Neural cell (in vitro differentiated cells): Measurements from ENCODE around the gene C10orf90. TPM values are rescaled to one million over a fixed set of nuclear protein-coding genes. Genes with fewer than 3 reads are reported as not detected.

ENCODE experiments used
- H2AFZ ChIP-seq: fragments of 200-600, 300-800 bp; sonication (generic), shearing (Covaris generic); 2 replicates; pipeline ENCODE4 v1.6.0; 2014; ENCODE audit warnings: low read depth, mild to moderate bottlenecking, antibody characterized with exemption, low read length, moderate library complexity
- H3F3A ChIP-seq: fragments of 200-600 bp; shearing (Covaris generic); 2 replicates; pipeline ENCODE4 v1.6.1; 2016; ENCODE audit warnings: mild to moderate bottlenecking, moderate library complexity, mixed read lengths, antibody characterized with exemption, low read length; ENCODE audit not compliant: insufficient read depth, poor library complexity, severe bottlenecking
- H3K27ac ChIP-seq: fragments of 200-600, 300-800 bp; sonication (generic), shearing (Covaris generic); 2 replicates; pipeline ENCODE4 v1.5.1; 2014; ENCODE audit warnings: mild to moderate bottlenecking, low read length, moderate library complexity
- H3K27me3 ChIP-seq: fragments of 300-800, 200-600 bp; sonication (generic), shearing (Covaris generic); 2 replicates; pipeline ENCODE4 v1.6.0; 2014; ENCODE audit warnings: mild to moderate bottlenecking, low read depth, low read length, moderate library complexity; ENCODE audit not compliant: insufficient read depth
- H3K36me3 ChIP-seq: fragments of 300-800, 200-600 bp; sonication (generic), shearing (Covaris generic); 2 replicates; pipeline ENCODE4 v1.5.1; 2014; ENCODE audit warnings: mild to moderate bottlenecking, antibody characterized with exemption, low read length, moderate library complexity; ENCODE audit not compliant: insufficient read depth
- H3K4me2 ChIP-seq: fragments of 300-800, 200-600 bp; sonication (generic), shearing (Covaris generic); 2 replicates; pipeline ENCODE4 v1.6.0; 2014; ENCODE audit warnings: mild to moderate bottlenecking, low read length
- H3K4me3 ChIP-seq: fragments of 300-800, 200-600 bp; sonication (generic), shearing (Covaris generic); 2 replicates; pipeline ENCODE4 v1.5.1; 2014; ENCODE audit warnings: mild to moderate bottlenecking, low read length, moderate library complexity
- H3K79me2 ChIP-seq: fragments of 200-600 bp; shearing (Covaris generic); replicated peaks from 2 replicates; pipeline ENCODE4 v1.6.0; 2014; ENCODE audit warnings: mild to moderate bottlenecking, low read length, moderate library complexity; ENCODE audit not compliant: insufficient read depth
- H3K9ac ChIP-seq: fragments of 300-800, 200-600 bp; sonication (generic), shearing (Covaris generic); 2 replicates; pipeline ENCODE4 v1.6.1; 2016; ENCODE audit warnings: mild to moderate bottlenecking, low read length, mixed read lengths
- H3K9me2 ChIP-seq: fragments of 200-600 bp; shearing (Covaris generic); 2 replicates; pipeline ENCODE4 v1.6.1; 2016; ENCODE audit warnings: mild to moderate bottlenecking, low read length, mixed read lengths; ENCODE audit not compliant: insufficient read depth
- H3K9me3 ChIP-seq: fragments of 200-600, 300-800 bp; sonication (generic), shearing (Covaris generic); 2 replicates; pipeline ENCODE4 v1.6.1; 2016; ENCODE audit warnings: mild to moderate bottlenecking, mixed run types, low read length, moderate library complexity, mixed read lengths
- H4K20me1 ChIP-seq: fragments of 200-600 bp; shearing (Covaris generic); 2 replicates; pipeline ENCODE4 v1.6.1; 2016; ENCODE audit warnings: mild to moderate bottlenecking, mixed run types; ENCODE audit not compliant: insufficient read depth
- EP300 ChIP-seq: fragments of 450-650 bp; conservative IDR thresholded peaks from 2 replicates; pipeline ENCODE4 v1.6.1; 2014; ENCODE audit warnings: antibody characterized with exemption, mild to moderate bottlenecking, moderate library complexity; ENCODE audit not compliant: poor library complexity, severe bottlenecking
- EZH2 ChIP-seq: fragments of 200-600, 300-800 bp; shearing (Covaris generic), sonication (generic); IDR thresholded peaks from 2 replicates; pipeline ENCODE4 v1.6.1; 2014; ENCODE audit warnings: antibody characterized with exemption, low read length, borderline replicate concordance, mild to moderate bottlenecking; ENCODE audit not compliant: insufficient read depth, poor library complexity, severe bottlenecking
- MXI1 ChIP-seq: fragments of 450-650 bp; conservative IDR thresholded peaks from 2 replicates; pipeline ENCODE4 v1.6.1; 2014; ENCODE audit warnings: antibody characterized with exemption, mild to moderate bottlenecking; ENCODE audit not compliant: poor library complexity, severe bottlenecking
- POLR2AphosphoS5 ChIP-seq: IDR thresholded peaks from 2 replicates; pipeline ENCODE4 v1.6.1; 2012
- RAD21 ChIP-seq: fragments of 450-650 bp; conservative IDR thresholded peaks from 2 replicates; pipeline ENCODE4 v1.6.1; 2014; ENCODE audit warnings: antibody characterized with exemption, mild to moderate bottlenecking, moderate library complexity
- REST ChIP-seq: IDR thresholded peaks from 2 replicates; pipeline ENCODE4 v1.6.1; 2012; ENCODE audit warnings: borderline replicate concordance
- SMC3 ChIP-seq: fragments of 450-650 bp; conservative IDR thresholded peaks from 2 replicates; pipeline ENCODE4 v1.6.1; 2014; ENCODE audit warnings: antibody characterized with exemption, mild to moderate bottlenecking, moderate library complexity; ENCODE audit not compliant: poor library complexity
- TAF1 ChIP-seq: IDR thresholded peaks from 2 replicates; pipeline ENCODE4 v1.6.1; 2012; ENCODE audit warnings: low read depth
- polyA plus RNA-seq: library from polyadenylated mRNA; depleted of rRNA; stranded (reverse); fragments of >200 nt; gene quantifications from 2 replicates; pipeline ENCODE4 v1.2.3, GENCODE V29; 2014
- TF ChIP-seq, protein P1 (sequence below): fragments of 450-650 bp; IDR thresholded peaks from 2 replicates; pipeline ENCODE4 v1.5.1; 2014; ENCODE audit warnings: antibody characterized with exemption, mild to moderate bottlenecking, moderate library complexity; ENCODE audit not compliant: poor library complexity, severe bottlenecking

Gene C10orf90
- polyA plus RNA-seq, 1 donor from 2014 or later, result not detected

DNA sequence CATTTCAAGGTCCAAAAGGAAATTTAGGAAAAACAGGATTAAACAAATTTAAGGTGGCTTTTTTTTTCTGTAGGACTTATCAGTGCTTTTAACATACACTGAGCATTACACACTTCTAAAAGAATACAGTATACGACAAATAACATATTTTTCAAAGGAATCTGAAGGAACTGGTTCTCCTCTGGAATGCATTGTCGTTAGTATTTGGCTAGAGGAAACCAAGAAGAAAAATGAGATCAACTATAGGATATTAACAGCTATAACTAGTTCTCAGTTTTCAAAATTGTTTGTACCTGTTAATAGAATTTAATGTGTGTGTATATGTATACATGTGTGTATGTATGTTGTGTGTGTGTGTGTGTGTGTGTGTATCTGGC, 232.1 kb downstream of the C10orf90 start:
- Histone ChIP-seq H3K36me3 (no peaks in the 10 kb centered on the region), H2AFZ (no peak overlapping the region), H3K79me2 (no peaks in the 10 kb centered on the region), H3K9me2 (no peaks in the 10 kb centered on the region), H4K20me1 (no peaks in the 10 kb centered on the region), H3K4me3 (no peak overlapping the region), H3K27ac (no peak overlapping the region), H3K9ac (no peak overlapping the region), H3K4me2 (no peak overlapping the region), H3K27me3 (no peaks in the 10 kb centered on the region), H3K9me3 (no peaks in the 10 kb centered on the region), H3F3A (no peaks in the 10 kb centered on the region)
- no peak for TF ChIP-seq REST
- no peak for TF ChIP-seq POLR2AphosphoS5
- TF ChIP-seq EZH2, result no peak
- TF ChIP-seq EP300, result no peak
- no peak for TF ChIP-seq MXI1
- no peak for TF ChIP-seq RAD21
- no peak for TF ChIP-seq TAF1
- no peak for TF ChIP-seq SMC3
- TF ChIP-seq, protein P1, sequence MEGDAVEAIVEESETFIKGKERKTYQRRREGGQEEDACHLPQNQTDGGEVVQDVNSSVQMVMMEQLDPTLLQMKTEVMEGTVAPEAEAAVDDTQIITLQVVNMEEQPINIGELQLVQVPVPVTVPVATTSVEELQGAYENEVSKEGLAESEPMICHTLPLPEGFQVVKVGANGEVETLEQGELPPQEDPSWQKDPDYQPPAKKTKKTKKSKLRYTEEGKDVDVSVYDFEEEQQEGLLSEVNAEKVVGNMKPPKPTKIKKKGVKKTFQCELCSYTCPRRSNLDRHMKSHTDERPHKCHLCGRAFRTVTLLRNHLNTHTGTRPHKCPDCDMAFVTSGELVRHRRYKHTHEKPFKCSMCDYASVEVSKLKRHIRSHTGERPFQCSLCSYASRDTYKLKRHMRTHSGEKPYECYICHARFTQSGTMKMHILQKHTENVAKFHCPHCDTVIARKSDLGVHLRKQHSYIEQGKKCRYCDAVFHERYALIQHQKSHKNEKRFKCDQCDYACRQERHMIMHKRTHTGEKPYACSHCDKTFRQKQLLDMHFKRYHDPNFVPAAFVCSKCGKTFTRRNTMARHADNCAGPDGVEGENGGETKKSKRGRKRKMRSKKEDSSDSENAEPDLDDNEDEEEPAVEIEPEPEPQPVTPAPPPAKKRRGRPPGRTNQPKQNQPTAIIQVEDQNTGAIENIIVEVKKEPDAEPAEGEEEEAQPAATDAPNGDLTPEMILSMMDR, result no peak

DNA sequence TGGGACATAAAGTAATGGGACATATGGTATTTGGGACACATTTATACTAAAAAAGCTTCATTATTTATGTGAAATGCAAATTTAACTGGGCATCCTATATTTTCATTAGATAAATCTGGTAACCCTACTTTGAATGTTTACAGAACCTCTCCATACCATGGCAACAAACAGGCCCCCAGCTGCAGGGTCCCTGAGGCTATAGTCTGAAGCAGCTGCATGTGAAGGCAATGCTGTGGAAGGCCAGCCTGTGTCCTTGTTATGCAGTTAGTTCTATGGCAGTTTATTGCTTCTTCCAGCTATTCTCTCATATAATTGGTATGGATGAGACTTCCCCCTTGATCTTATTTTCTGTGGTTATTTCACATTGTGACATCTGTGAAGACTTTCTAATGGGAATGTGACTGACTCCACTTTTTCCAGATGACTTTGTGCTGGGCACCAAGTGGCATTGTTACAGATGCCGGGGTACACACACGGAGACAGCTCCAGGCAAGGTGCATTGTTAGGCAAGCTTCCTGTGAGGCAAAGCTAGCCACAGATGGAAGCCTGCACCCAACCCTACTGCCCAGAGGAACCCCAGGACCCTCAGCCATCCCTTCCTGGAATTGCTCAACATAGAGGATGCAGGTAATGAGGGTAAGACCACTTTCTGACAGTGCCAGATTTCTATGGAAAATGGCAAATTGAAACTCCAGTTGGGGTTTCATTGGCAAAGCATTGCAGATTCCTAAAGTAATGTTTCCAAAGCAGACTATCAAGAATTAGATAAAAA, 232.7 kb downstream of the C10orf90 start:
- H4K20me1 ChIP-seq, result no peaks in the 10 kb centered on the region
- H3F3A ChIP-seq, result no peaks in the 10 kb centered on the region
- H3K9ac ChIP-seq, result no peak overlapping the region
- no peaks in the 10 kb centered on the region for H3K9me2 ChIP-seq
- no peak overlapping the region for H3K4me3 ChIP-seq
- H2AFZ ChIP-seq, result no peak overlapping the region
- no peak overlapping the region for H3K27ac ChIP-seq
- H3K4me2 ChIP-seq, result no peak overlapping the region
- H3K36me3 ChIP-seq, result no peaks in the 10 kb centered on the region
- TF ChIP-seq SMC3 (no peak), RAD21 (no peak), REST (no peak), EP300 (no peak), TAF1 (no peak), POLR2AphosphoS5 (no peak), EZH2 (no peak), MXI1 (no peak)
- TF ChIP-seq, protein P1, result no peak
- no peaks in the 10 kb centered on the region for H3K27me3 ChIP-seq
- no peaks in the 10 kb centered on the region for H3K9me3 ChIP-seq
- H3K79me2 ChIP-seq, result no peaks in the 10 kb centered on the region
